ENCODE data around the gene NFATC4.
"Not testable (repeated sequence)": the region's sequence is repeated elsewhere in the genome, so short reads cannot be mapped to it uniquely, and the experiment has no call there.

NFATC4 gene

GRCh38 chr14:24368212-24368561, 203 bp downstream of the NFATC4 start:
- DNase-seq (ENCODE audit: low read depth): no peak

GRCh38 chr14:24368562-24369252, 723 bp downstream of the NFATC4 start:
- DNase-seq (ENCODE audit: low read depth): peak; percentile 45

- DNase-seq (ENCODE audit: low read depth): no peak
Measured at GRCh38 chr14:24369463-24369862, 1.5 kb downstream of the NFATC4 start.

GRCh38 chr14:24369907-24370687, 2.1 kb downstream of the NFATC4 start:
- no peak for DNase-seq (ENCODE audit: low read depth)

- DNase-seq (ENCODE audit: low read depth): no peak
Measured at GRCh38 chr14:24370748-24371147, 2.8 kb downstream of the NFATC4 start.

- not testable (repeated sequence) for DNase-seq (ENCODE audit: low read depth)
Measured at GRCh38 chr14:24371605-24372004, 3.6 kb downstream of the NFATC4 start.

- no peak for DNase-seq (ENCODE audit: low read depth)
Measured at GRCh38 chr14:24372701-24373416, 4.9 kb downstream of the NFATC4 start.

GRCh38 chr14:24376448-24377070, 8.6 kb downstream of the NFATC4 start:
- no peak for DNase-seq (ENCODE audit: low read depth)

- DNase-seq (ENCODE audit: low read depth): no peak
Measured at GRCh38 chr14:24377126-24377525, 9.1 kb downstream of the NFATC4 start.

- no peak for DNase-seq (ENCODE audit: low read depth)
Measured at GRCh38 chr14:24377657-24378056, 9.7 kb downstream of the NFATC4 start.

- no peak for DNase-seq (ENCODE audit: low read depth)
Measured at GRCh38 chr14:24378327-24378726, 10.3 kb downstream of the NFATC4 start.

GRCh38 chr14:24378981-24379906, 11.3 kb downstream of the NFATC4 start:
- DNase-seq (ENCODE audit: low read depth): no peak

GRCh38 chr14:24379907-24380730, 12.1 kb downstream of the NFATC4 start:
- DNase-seq (ENCODE audit: low read depth): no peak

GRCh38 chr14:24381363-24382063, 13.5 kb downstream of the NFATC4 start:
- no peak for DNase-seq (ENCODE audit: low read depth)

GRCh38 chr14:24382064-24382371, 14.0 kb downstream of the NFATC4 start:
- no peak for DNase-seq (ENCODE audit: low read depth)

- DNase-seq (ENCODE audit: low read depth): no peak
Measured at GRCh38 chr14:24384169-24384568, 16.2 kb downstream of the NFATC4 start.

GRCh38 chr14:24385524-24385923, 17.5 kb downstream of the NFATC4 start:
- no peak for DNase-seq (ENCODE audit: low read depth)

- no peak for DNase-seq (ENCODE audit: low read depth)
Measured at GRCh38 chr14:24387009-24387345, 19.0 kb downstream of the NFATC4 start.

GRCh38 chr14:24387579-24387978, 19.6 kb downstream of the NFATC4 start:
- DNase-seq (ENCODE audit: low read depth): not testable (repeated sequence)
